GM20000 (cell line): ENCODE measurements around the gene CTAGE4.
"Not testable (repeated sequence)": the region's sequence is repeated elsewhere in the genome, so short reads cannot be mapped to it uniquely, and the experiment has no call there.

Experiments used
- DNase-seq: peaks from one replicate; pipeline ENCODE4 v3.0.0; 2012; ENCODE audit warnings: low spot score

CTAGE4 gene

DNA sequence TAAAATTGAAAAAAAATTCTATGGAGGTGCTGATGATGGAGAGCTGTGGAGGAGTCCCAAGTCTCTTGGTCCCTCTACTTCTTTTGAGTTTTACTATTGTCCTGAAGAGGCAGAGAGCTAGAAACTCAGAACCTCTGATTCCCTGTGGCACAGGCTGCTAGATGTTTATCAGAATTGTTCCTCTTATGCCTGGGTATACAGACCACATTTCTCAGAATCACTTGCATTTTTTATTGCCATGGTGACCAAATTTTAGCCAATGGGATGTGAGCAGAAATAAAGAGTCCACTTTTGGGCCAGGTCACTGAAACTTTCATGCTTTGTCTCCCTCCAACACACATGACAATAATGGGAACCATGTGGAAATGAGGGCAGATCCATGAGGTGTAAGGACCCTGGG is 40.4 kb downstream of the CTAGE4 start:
- DNase-seq, result not testable (repeated sequence)

DNA sequence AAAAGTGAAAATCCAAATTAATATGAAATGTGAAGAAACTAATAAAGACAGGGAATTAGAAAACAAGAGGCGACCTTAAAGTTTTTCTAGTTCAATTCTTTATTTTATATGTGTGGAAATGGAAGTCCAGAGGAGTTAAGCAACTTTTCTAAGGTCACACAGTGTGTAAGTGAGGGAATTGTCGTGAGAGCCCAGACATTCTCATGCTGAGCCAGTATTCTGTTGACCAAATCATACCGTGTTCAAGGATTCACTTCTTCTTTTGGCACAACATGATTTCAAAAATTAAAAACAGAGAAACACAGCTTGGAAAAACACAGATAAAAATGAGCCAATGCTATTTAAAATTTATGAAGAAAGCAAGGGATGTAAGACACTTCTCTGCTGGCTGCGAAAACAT is 43.6 kb downstream of the CTAGE4 start:
- not testable (repeated sequence) for DNase-seq

DNA sequence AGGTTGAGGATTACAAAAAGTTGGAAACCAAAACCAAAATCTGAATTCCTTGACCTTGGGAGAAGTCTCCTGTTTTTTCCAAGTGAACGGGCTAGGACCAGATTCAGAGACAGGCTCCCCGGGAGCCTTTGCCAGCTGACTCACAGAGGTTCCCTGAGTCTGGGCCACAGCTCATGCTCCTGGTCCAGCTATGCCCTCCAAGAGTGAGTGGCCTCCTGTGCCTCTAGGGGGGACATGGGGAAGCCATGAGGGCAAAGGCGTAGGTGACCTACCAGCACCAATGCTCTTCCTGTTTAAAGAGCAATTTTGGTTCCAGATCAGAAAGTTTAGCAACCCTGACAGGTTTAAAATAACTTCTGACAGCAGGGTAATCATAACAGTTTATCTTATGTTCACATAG is 45.5 kb downstream of the CTAGE4 start:
- DNase-seq, result not testable (repeated sequence)

DNA sequence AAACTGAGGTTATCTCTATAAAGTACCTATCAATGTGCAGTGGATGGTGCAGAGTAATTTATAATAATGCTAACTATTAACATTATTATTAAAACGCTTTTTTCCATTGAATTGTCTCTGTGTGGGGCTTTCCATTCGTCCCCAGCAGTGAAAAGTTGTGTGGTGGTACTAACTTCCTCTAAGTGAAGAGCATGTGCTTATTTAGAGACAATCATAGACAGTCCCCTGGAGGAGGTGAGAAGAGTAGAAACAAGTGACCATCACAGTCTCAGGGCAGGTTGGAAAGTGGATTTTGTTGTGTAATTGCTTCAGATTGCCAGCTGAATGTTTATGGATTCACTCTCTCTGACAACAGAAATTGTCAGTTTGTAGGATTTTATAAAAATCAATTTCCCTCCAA is 47.8 kb downstream of the CTAGE4 start:
- not testable (repeated sequence) for DNase-seq

DNA sequence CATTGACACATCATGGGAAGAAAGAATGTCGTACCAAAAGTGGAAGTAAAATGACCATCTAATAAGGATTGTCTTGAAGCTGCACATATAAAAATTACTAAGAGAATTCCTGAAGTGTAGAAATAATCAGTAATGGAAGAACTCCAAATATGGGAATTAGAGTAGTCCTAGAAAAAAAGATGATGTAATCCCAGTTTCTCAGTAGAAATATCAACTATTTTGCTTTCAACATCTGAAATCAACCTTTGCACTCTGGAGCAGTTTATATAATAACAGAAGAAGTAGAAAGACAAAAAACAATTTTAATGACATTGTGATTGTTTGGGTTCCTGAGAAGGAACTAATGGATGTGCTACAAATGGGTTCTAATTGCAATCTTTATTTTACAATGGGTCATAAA is 49.8 kb downstream of the CTAGE4 start:
- not testable (repeated sequence) for DNase-seq
